ENCODE data around the gene SPATA7. TPM values are rescaled to one million over a fixed set of nuclear protein-coding genes. Genes with fewer than 3 reads are reported as not detected.
A peak's percentile ranks its signal among the peaks of the same experiment; 100 is the strongest.

Gene SPATA7
- total RNA-seq, 1 donor from 2014 or later, result 8.5 TPM

DNA sequence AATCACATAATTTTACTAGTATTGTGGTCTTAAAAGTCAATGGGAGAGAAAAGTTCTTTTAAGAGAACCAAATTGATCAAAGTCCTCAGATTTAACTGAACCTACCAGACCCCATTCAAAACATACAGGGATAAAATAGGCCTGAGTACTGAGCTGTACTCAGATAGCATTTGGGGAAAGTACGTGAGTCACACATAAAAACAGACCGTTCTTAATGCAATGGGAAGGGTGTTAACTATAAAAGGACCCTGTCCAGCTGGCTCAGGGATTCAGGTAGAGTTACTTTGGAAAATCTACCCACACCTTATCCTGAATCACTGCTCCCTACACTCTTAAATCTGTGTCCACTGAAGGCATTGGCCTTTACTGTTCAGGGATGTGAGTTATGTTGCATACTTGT lies 91.4 kb downstream of the SPATA7 start:
- Histone ChIP-seq H3K27ac (replicated peaks) (peak overlapping the region; percentile 58), H3K9me3 (replicated peaks) (no peaks in the 10 kb centered on the region), H3K36me3 (peaks cover 75% of the 10 kb centered on the region), H3K27me3 (ENCODE audit: low read depth) (no peaks in the 10 kb centered on the region), H3K4me3 (no peak overlapping the region), H3K4me1 (peaks cover 44% of the 10 kb centered on the region)
- TF ChIP-seq, protein P1, sequence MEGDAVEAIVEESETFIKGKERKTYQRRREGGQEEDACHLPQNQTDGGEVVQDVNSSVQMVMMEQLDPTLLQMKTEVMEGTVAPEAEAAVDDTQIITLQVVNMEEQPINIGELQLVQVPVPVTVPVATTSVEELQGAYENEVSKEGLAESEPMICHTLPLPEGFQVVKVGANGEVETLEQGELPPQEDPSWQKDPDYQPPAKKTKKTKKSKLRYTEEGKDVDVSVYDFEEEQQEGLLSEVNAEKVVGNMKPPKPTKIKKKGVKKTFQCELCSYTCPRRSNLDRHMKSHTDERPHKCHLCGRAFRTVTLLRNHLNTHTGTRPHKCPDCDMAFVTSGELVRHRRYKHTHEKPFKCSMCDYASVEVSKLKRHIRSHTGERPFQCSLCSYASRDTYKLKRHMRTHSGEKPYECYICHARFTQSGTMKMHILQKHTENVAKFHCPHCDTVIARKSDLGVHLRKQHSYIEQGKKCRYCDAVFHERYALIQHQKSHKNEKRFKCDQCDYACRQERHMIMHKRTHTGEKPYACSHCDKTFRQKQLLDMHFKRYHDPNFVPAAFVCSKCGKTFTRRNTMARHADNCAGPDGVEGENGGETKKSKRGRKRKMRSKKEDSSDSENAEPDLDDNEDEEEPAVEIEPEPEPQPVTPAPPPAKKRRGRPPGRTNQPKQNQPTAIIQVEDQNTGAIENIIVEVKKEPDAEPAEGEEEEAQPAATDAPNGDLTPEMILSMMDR (IDR thresholded peaks at IDR 0.05; ENCODE audit: borderline replicate concordance), result no peak
- intact Hi-C loops (cut with micrococcal nuclease), result no loop called here
- DNase-seq, result no peak

DNA sequence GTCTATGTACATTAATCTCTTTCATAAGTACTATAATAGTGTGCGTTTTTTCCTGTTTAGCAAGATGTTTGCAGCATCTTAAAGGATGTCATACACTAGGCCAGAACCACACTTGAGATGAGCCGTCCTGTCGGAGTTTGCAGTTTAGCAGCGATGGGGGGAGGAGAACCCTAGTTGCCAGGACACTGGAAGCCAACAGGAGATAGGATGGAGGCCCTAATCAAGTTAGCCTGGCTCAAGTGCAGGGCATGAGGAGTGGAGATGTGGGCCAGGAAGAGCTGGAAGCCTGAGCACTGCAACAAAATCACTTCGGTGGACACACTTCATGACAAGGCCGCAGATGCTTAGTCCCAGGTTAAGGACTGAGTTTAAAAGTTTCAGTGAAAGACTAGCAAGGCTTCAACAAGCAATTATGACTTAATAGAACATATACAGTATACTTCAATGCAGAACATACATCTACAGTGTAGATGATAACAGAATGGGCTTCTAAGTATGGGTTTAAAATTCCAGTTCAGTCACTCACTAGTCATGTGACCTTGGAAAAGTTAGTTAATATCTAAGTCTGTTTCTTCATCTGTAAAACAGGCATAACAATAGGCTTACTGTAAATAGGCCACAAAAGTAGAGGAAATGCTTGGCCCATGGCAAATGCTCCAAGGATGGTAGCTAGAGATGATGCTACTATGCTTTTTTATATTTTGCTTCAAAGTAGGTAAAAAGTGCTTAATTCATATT lies 92.2 kb downstream of the SPATA7 start:
- H3K9me3 ChIP-seq (replicated peaks), result no peaks in the 10 kb centered on the region
- H3K27ac ChIP-seq (replicated peaks), result peak overlapping the region; percentile 58
- H3K36me3 ChIP-seq, result peaks cover 71% of the 10 kb centered on the region
- peaks cover 53% of the 10 kb centered on the region for H3K4me1 ChIP-seq
- no peak for DNase-seq
- TF ChIP-seq, protein P1 (IDR thresholded peaks at IDR 0.05; ENCODE audit: borderline replicate concordance), result no peak
- H3K4me3 ChIP-seq, result no peak overlapping the region
- intact Hi-C loops (cut with micrococcal nuclease), result no loop called here
- H3K27me3 ChIP-seq (ENCODE audit: low read depth), result no peaks in the 10 kb centered on the region

DNA sequence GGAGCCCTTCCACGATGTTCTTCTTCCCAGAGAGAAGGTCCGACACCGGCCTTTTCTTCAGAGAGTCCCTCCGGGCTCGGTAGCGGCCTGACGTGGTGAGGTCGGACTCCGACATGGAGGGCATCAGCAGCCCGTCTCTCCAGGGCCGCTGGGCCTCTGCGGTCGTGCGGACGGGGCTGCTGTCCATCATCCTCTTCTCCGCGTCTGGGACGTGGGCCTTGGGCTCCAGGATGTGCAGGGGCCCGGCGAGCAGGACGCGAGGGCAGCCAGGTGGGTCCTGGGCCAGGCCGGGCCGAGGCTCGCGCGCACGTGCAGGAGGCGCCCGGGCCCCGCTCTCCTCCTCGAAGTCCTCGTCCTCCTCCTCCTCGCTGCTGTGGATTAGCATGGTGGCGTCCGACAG lies 93.5 kb downstream of the SPATA7 start:
- no peak for DNase-seq
- intact Hi-C loops (cut with micrococcal nuclease), result no loop called here
- Histone ChIP-seq H3K9me3 (replicated peaks) (no peaks in the 10 kb centered on the region), H3K4me3 (no peak overlapping the region), H3K27me3 (ENCODE audit: low read depth) (no peaks in the 10 kb centered on the region), H3K36me3 (peaks cover 60% of the 10 kb centered on the region), H3K27ac (replicated peaks) (no peak overlapping the region), H3K4me1 (peaks cover 45% of the 10 kb centered on the region)
- TF ChIP-seq, protein P1 (IDR thresholded peaks at IDR 0.05; ENCODE audit: borderline replicate concordance), result no peak

DNA sequence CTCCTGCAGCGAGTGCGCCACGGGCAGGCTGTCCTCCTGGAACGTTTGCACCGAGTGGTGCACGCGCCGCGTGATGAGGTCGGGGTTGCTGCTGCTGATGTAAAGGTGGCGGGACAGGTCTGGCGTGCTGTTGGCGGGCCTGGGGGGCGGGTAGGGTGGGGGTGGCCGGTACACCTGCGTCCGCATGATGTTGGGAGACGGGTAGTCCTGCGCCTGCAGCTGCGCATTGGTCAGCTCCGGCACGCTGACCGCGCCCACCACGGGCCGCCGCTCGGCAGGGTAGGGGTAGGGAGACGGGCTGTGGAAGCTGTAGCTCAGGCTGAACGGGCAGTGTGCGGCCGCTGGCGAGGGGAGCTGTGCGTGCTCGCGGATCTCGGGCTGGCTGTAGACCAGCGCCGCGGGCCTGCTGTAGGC lies 94.1 kb downstream of the SPATA7 start:
- intact Hi-C loops (cut with micrococcal nuclease), result no loop called here
- Histone ChIP-seq H3K27me3 (ENCODE audit: low read depth) (no peaks in the 10 kb centered on the region), H3K9me3 (replicated peaks) (no peaks in the 10 kb centered on the region), H3K4me3 (no peak overlapping the region), H3K27ac (replicated peaks) (no peak overlapping the region), H3K36me3 (peaks cover 63% of the 10 kb centered on the region), H3K4me1 (peaks cover 45% of the 10 kb centered on the region)
- TF ChIP-seq, protein P1 (IDR thresholded peaks at IDR 0.05; ENCODE audit: borderline replicate concordance), result no peak
- no peak for DNase-seq

DNA sequence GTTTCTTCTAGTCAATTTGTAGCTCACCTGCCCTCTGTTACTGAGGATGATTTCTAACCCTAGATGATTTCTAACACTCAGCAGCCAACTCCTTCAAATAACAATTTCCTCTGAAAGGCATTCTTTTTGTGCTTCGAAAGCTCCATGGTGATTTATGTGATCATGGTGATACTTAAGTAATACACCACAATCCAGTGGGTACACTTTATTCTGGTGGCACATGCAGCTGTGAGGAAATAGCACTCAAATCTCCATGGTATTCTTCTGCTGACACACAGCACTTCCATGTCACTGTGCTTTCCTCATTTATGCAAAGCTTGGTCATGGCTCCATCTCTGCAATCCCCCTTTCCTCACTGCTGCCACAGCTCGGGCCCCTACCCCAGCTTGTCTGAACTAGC lies 95.6 kb downstream of the SPATA7 start:
- Histone ChIP-seq H3K4me3 (no peak overlapping the region), H3K27me3 (ENCODE audit: low read depth) (no peaks in the 10 kb centered on the region), H3K36me3 (peaks cover 57% of the 10 kb centered on the region), H3K27ac (replicated peaks) (peak overlapping the region; percentile 68), H3K4me1 (peaks cover 44% of the 10 kb centered on the region), H3K9me3 (replicated peaks) (no peaks in the 10 kb centered on the region)
- DNase-seq, result no peak
- TF ChIP-seq, protein P1 (IDR thresholded peaks at IDR 0.05; ENCODE audit: borderline replicate concordance), result no peak
- intact Hi-C loops (cut with micrococcal nuclease), result no loop called here
